K562 (cell line): ENCODE data around the gene DSTYK. TPM values are rescaled to one million over a fixed set of nuclear protein-coding genes. Genes with fewer than 3 reads are reported as not detected.

Experiments
- BHLHE40 ChIP-seq: IDR thresholded peaks from 2 replicates; pipeline ENCODE4 v1.6.1; 2011; ENCODE audit warnings: low read length, improper control_type of control experiment
- CBX1 ChIP-seq: sonication (generic); IDR thresholded peaks from 2 replicates; pipeline ENCODE4 v1.6.1; 2016; ENCODE audit warnings: antibody characterized with exemption, low read depth, mild to moderate bottlenecking
- CTCF ChIP-seq, 3 experiments: IDR thresholded peaks in 2 of 3; conservative IDR thresholded peaks in 1 of 3; 2 replicates each; pipeline ENCODE4 v1.5.1; 2011 to 2012; ENCODE audit warnings: low read length in 3 of 3, mild to moderate bottlenecking in 3 of 3, control low read depth in 2 of 3, improper control_type of control experiment in 1 of 3, inconsistent platforms in 1 of 3, low read depth in 1 of 3, mixed read lengths in 1 of 3, moderate library complexity in 1 of 3; ENCODE audit not compliant: insufficient read depth in 2 of 3
- CXXC5 ChIP-seq: fragments of 250-450 bp; sonication (Bioruptor Pico); IDR thresholded peaks from 2 replicates; pipeline ENCODE4 v1.8.0; 2022; ENCODE audit warnings: inconsistent platforms, mild to moderate bottlenecking, moderate library complexity
- ELF2 ChIP-seq: fragments of 250-450 bp; sonication (Bioruptor Pico); IDR thresholded peaks from 2 replicates; pipeline ENCODE4 v1.5.0; 2021; ENCODE audit warnings: mild to moderate bottlenecking
- FOXM1 ChIP-seq, 2 experiments: fragments of 450-650 bp in 1 of 2; sonication (generic) in 1 of 2; formaldehyde crosslinking in 1 of 2; IDR thresholded peaks; 2 replicates each; pipeline versions ENCODE4 v1.6.1 to v1.9.0; 2017 to 2022; ENCODE audit warnings: low read depth in 2 of 2, mild to moderate bottlenecking in 2 of 2, missing genetic modification reagents in 1 of 2, moderate library complexity in 1 of 2
- JUN ChIP-seq, 2 experiments: sonication (generic) in 1 of 2; formaldehyde crosslinking in 1 of 2; IDR thresholded peaks; 2 replicates each; pipeline versions ENCODE4 v1.6.1 to v1.8.0; 2012 to 2022; ENCODE audit warnings: borderline replicate concordance in 2 of 2, mild to moderate bottlenecking in 2 of 2, improper control_type of control experiment in 1 of 2, low read depth in 1 of 2, low read length in 1 of 2, missing genetic modification reagents in 1 of 2
- JUND ChIP-seq, 2 experiments: IDR thresholded peaks; 2 replicates in 1 of 2; 3 replicates in 1 of 2; pipeline ENCODE4 v1.6.1; 2011; ENCODE audit warnings: borderline replicate concordance in 2 of 2, low read depth in 2 of 2, low read length in 2 of 2, improper control_type of control experiment in 1 of 2, missing biosample characterization in 1 of 2, missing genetic modification characterization in 1 of 2, missing genetic modification reagents in 1 of 2
- KDM1A ChIP-seq, 2 experiments: fragments of 450-650 bp; IDR thresholded peaks; 2 replicates each; pipeline ENCODE4 v1.6.1; 2016; ENCODE audit warnings: mild to moderate bottlenecking in 2 of 2
- MAFK ChIP-seq: IDR thresholded peaks from 2 replicates; pipeline ENCODE4 v1.6.1; 2011; ENCODE audit warnings: low read length, improper control_type of control experiment
- NEUROD1 ChIP-seq: fragments of 150-350 bp; IDR thresholded peaks from 2 replicates; pipeline ENCODE4 v1.6.1; 2014; ENCODE audit warnings: borderline replicate concordance, low read length, low read depth; ENCODE audit not compliant: partially characterized antibody
- NFE2 ChIP-seq: IDR thresholded peaks from 2 replicates; pipeline ENCODE4 v1.6.1; 2014; ENCODE audit warnings: antibody characterized with exemption, low read depth
- PHF21A ChIP-seq: fragments of 450-650 bp; IDR thresholded peaks from 2 replicates; pipeline ENCODE4 v1.6.1; 2017; ENCODE audit warnings: low read depth, borderline replicate concordance
- PTTG1 ChIP-seq: fragments of 450-650 bp; IDR thresholded peaks from 2 replicates; pipeline ENCODE4 v1.6.1; 2016; ENCODE audit warnings: low read depth, mild to moderate bottlenecking, missing genetic modification characterization, missing compliant biosample characterization
- SNAPC5 ChIP-seq: fragments of 250-450 bp; sonication (Bioruptor Pico); IDR thresholded peaks from 2 replicates; pipeline ENCODE4 v1.8.0; 2021; ENCODE audit warnings: moderate library complexity, mild to moderate bottlenecking, inconsistent platforms
- TBL1XR1 ChIP-seq, 2 experiments: IDR thresholded peaks; 2 replicates each; pipeline ENCODE4 v1.6.1; 2012; ENCODE audit warnings: improper control_type of control experiment in 2 of 2, low read length in 2 of 2, mild to moderate bottlenecking in 1 of 2
- TFE3 ChIP-seq: fragments of 450-650 bp; formaldehyde crosslinking; IDR thresholded peaks from 2 replicates; pipeline ENCODE4 v1.4.0; 2020; ENCODE audit warnings: mild to moderate bottlenecking, mixed read lengths
- TRIM28 ChIP-seq: fragments of 450-650 bp; IDR thresholded peaks from 2 replicates; pipeline ENCODE4 v1.6.1; 2017
- ZC3H8 ChIP-seq: fragments of 450-650 bp; IDR thresholded peaks from 2 replicates; pipeline ENCODE4 v1.6.1; 2017
- ZFP36 ChIP-seq: fragments of 150-350 bp; IDR thresholded peaks from 2 replicates; pipeline ENCODE4 v1.6.1; 2018; ENCODE audit warnings: low read length, low read depth; ENCODE audit not compliant: partially characterized antibody
- ZFX ChIP-seq: sonication (generic); formaldehyde crosslinking; IDR thresholded peaks from 2 replicates; pipeline ENCODE4 v1.8.0; 2022; ENCODE audit warnings: mild to moderate bottlenecking, missing genetic modification reagents, moderate library complexity
- ZKSCAN3 ChIP-seq: fragments of 250-450 bp; sonication (Bioruptor Pico); IDR thresholded peaks from 2 replicates; pipeline ENCODE4 v1.4.0; 2020
- ZNF316 ChIP-seq: fragments of 450-650 bp; IDR thresholded peaks from 2 replicates; pipeline ENCODE4 v1.6.1; 2016
- ZNF583 ChIP-seq: fragments of 250-450 bp; sonication (Bioruptor Pico); IDR thresholded peaks from 2 replicates; pipeline ENCODE4 v1.4.0; 2020
- polyA plus RNA-seq, 8 experiments: library from polyadenylated mRNA; depleted of rRNA in 4 of 8; stranded (reverse) in 5 of 8; unstranded in 3 of 8; fragments of >200 nt; fragmentation: Nextera tagmentation in 2 of 8; fragmentation: Illumina TruSeq in 1 of 8; extraction: Ambion mirVana in 2 of 8; extraction: Trizol in 1 of 8; gene quantifications; 2 replicates each; pipeline versions ENCODE4 v1.2.1 to v1.2.3, GENCODE V29; 2011 to 2014; ENCODE audit warnings: inconsistent platforms in 1 of 8, missing spikeins in 1 of 8
- total RNA-seq, 7 experiments: library from RNA; depleted of rRNA in 6 of 7; stranded (reverse); fragments of >200 nt in 6 of 7; fragmentation: Illumina TruSeq in 2 of 7; extraction: Trizol in 2 of 7; gene quantifications; 2 replicates each; pipeline versions ENCODE4 v1.2.1 to v1.2.3, GENCODE V29; 2011 to 2021; ENCODE audit warnings: low replicate concordance in 1 of 7
- TF ChIP-seq, protein P1 (sequence below): sonication (generic); formaldehyde crosslinking; IDR thresholded peaks from 2 replicates; pipeline ENCODE4 v1.8.1; 2023; ENCODE audit warnings: mild to moderate bottlenecking, missing genetic modification reagents

Gene DSTYK
- total and polyA plus RNA-seq, 9 of the 15 experiments (the other 6 are each of a cell fraction or from before 2014, with no cell fraction given), result 4.2 to 7.1 (median 6.2) TPM

GRCh38 chr1:205258719-205259118 lies 47.2 kb upstream of the DSTYK start (continued):
- TF ChIP-seq, protein P1, sequence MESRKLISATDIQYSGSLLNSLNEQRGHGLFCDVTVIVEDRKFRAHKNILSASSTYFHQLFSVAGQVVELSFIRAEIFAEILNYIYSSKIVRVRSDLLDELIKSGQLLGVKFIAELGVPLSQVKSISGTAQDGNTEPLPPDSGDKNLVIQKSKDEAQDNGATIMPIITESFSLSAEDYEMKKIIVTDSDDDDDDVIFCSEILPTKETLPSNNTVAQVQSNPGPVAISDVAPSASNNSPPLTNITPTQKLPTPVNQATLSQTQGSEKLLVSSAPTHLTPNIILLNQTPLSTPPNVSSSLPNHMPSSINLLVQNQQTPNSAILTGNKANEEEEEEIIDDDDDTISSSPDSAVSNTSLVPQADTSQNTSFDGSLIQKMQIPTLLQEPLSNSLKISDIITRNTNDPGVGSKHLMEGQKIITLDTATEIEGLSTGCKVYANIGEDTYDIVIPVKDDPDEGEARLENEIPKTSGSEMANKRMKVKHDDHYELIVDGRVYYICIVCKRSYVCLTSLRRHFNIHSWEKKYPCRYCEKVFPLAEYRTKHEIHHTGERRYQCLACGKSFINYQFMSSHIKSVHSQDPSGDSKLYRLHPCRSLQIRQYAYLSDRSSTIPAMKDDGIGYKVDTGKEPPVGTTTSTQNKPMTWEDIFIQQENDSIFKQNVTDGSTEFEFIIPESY (CRISPR knock-in tag), result no peak
- TF ChIP-seq PHF21A (peak; percentile 73; the same call in 1 of the 2 replicates), JUND (IDR thresholded peaks at IDR 0.05; ENCODE audit: borderline replicate concordance, low read depth, low read length) (peak; percentile 31; the same call in 1 of the 2 replicates), JUND (tag; IDR thresholded peaks at IDR 0.05; ENCODE audit: borderline replicate concordance, low read depth, low read length) (no peak; the same call in 2 of the 3 replicates), TBL1XR1 (IDR thresholded peaks at IDR 0.05; ENCODE audit: low read length in 2 of 2) (no peak), BHLHE40 (peak; percentile 63), CTCF (IDR thresholded peaks at IDR 0.05 in 2 of 3, conservative IDR thresholded peaks at IDR 0.05 in 1 of 3; ENCODE audit: insufficient read depth in 2 of 3, low read depth in 1 of 3, low read length in 3 of 3) (no peak), TRIM28 (no peak), JUN (IDR thresholded peaks at IDR 0.05; ENCODE audit: borderline replicate concordance, low read depth, low read length) (peak; percentile 37; the same call in 1 of the 2 replicates), JUN (CRISPR knock-in tag; IDR thresholded peaks at IDR 0.05; ENCODE audit: borderline replicate concordance) (no peak), ZKSCAN3 (CRISPR knock-in tag) (no peak), CBX1 (no peak), ELF2 (CRISPR knock-in tag) (no peak), NFE2 (peak; percentile 90), SNAPC5 (CRISPR knock-in tag) (no peak), ZNF583 (CRISPR knock-in tag) (0 out of 2 replicates have a peak, but pooled peaks have one; percentile 45), ZNF316 (peak; percentile 82), FOXM1 (IDR thresholded peaks at IDR 0.05; ENCODE audit: low read depth) (no peak), FOXM1 (CRISPR knock-in tag; IDR thresholded peaks at IDR 0.05; ENCODE audit: low read depth) (no peak), PTTG1 (no peak), ZFP36 (peak; percentile 47), ZC3H8 (no peak), NEUROD1 (peak; percentile 23), KDM1A (IDR thresholded peaks at IDR 0.05) (peak; percentile 92 to 94), MAFK (peak; percentile 74), CXXC5 (peak; percentile 44; the same call in 1 of the 2 replicates), TFE3 (CRISPR knock-in tag) (peak; percentile 94), ZFX (CRISPR knock-in tag) (peak; percentile 34; the same call in 1 of the 2 replicates)
